WTC11 (cell line): Measurements from ENCODE around the gene GTSE1.

ENCODE experiments used
- ATF1 ChIP-seq: sonication (generic); formaldehyde crosslinking; IDR thresholded peaks from 2 replicates; pipeline ENCODE4 v1.8.1; 2023; ENCODE audit warnings: mild to moderate bottlenecking, moderate library complexity, missing genetic modification reagents
- ETV6 ChIP-seq: sonication (generic); formaldehyde crosslinking; IDR thresholded peaks from 2 replicates; pipeline ENCODE4 v1.8.1; 2022; ENCODE audit warnings: mild to moderate bottlenecking, missing genetic modification reagents
- GTF2I ChIP-seq: fragments of 250-450 bp; sonication (Bioruptor Pico); conservative IDR thresholded peaks from 2 replicates; pipeline ENCODE4 v1.4.0; 2021; ENCODE audit warnings: mild to moderate bottlenecking
- KAT7 ChIP-seq: sonication (generic); formaldehyde crosslinking; IDR thresholded peaks from 2 replicates; pipeline ENCODE4 v1.8.1; 2023; ENCODE audit warnings: missing genetic modification reagents, mild to moderate bottlenecking, borderline replicate concordance
- NFYB ChIP-seq: sonication (generic); formaldehyde crosslinking; conservative IDR thresholded peaks from 2 replicates; pipeline ENCODE4 v1.8.0; 2022; ENCODE audit warnings: low read depth, missing genetic modification reagents
- SP1 ChIP-seq: sonication (generic); formaldehyde crosslinking; conservative IDR thresholded peaks from 2 replicates; pipeline ENCODE4 v1.8.1; 2022; ENCODE audit warnings: missing genetic modification reagents
- ZNF121 ChIP-seq: sonication (generic); formaldehyde crosslinking; IDR thresholded peaks from 2 replicates; pipeline ENCODE4 v1.8.0; 2023; ENCODE audit warnings: missing genetic modification reagents
- ZNF232 ChIP-seq: sonication (generic); formaldehyde crosslinking; IDR thresholded peaks from 2 replicates; pipeline ENCODE4 v1.8.0; 2022; ENCODE audit warnings: mild to moderate bottlenecking, missing genetic modification reagents
- TF ChIP-seq, protein P1 (sequence below): fragments of 200-600 bp; IDR thresholded peaks from 2 replicates; pipeline ENCODE4 v1.8.0; 2022; ENCODE audit warnings: antibody characterized with exemption
- TF ChIP-seq, protein P2 (sequence below): sonication (generic); formaldehyde crosslinking; IDR thresholded peaks from 2 replicates; pipeline ENCODE4 v1.8.1; 2023; ENCODE audit warnings: mild to moderate bottlenecking, moderate library complexity, missing genetic modification reagents
- TF ChIP-seq, protein P3 (sequence below): sonication (generic); formaldehyde crosslinking; IDR thresholded peaks from 2 replicates; pipeline ENCODE4 v1.8.0; 2022; ENCODE audit warnings: mild to moderate bottlenecking, missing genetic modification reagents
- TF ChIP-seq, protein P4 (sequence below): sonication (generic); formaldehyde crosslinking; IDR thresholded peaks from 2 replicates; pipeline ENCODE4 v1.8.0; 2022; ENCODE audit warnings: missing genetic modification reagents
- TF ChIP-seq, protein P5 (sequence below): sonication (generic); formaldehyde crosslinking; IDR thresholded peaks from 2 replicates; pipeline ENCODE4 v1.8.1; 2022; ENCODE audit warnings: missing genetic modification reagents, borderline replicate concordance

DNA sequence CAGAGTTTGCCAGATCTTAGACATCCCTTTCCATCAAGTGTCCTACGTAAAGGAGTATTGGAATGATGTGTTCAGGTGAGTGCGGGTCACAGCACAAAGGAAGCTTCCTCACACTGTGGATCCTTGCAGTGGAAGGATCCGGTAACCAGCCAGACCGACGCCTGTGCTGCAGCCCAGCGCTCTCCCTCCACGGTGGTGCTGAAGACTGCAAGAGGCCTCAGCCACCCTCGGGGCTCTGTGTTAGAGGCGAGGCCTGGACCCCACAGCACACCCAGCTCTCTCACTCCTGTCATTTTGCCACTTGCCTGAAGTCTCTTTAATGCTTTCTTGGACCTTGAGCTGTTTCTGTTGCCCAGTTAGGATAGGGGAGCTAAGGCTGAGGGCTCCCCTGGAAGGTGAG, 41.2 kb downstream of the GTSE1 start:
- TF ChIP-seq, protein P1, sequence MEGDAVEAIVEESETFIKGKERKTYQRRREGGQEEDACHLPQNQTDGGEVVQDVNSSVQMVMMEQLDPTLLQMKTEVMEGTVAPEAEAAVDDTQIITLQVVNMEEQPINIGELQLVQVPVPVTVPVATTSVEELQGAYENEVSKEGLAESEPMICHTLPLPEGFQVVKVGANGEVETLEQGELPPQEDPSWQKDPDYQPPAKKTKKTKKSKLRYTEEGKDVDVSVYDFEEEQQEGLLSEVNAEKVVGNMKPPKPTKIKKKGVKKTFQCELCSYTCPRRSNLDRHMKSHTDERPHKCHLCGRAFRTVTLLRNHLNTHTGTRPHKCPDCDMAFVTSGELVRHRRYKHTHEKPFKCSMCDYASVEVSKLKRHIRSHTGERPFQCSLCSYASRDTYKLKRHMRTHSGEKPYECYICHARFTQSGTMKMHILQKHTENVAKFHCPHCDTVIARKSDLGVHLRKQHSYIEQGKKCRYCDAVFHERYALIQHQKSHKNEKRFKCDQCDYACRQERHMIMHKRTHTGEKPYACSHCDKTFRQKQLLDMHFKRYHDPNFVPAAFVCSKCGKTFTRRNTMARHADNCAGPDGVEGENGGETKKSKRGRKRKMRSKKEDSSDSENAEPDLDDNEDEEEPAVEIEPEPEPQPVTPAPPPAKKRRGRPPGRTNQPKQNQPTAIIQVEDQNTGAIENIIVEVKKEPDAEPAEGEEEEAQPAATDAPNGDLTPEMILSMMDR: no peak
- TF ChIP-seq ZNF121 (CRISPR knock-in tag) (no peak), ETV6 (CRISPR knock-in tag) (no peak), ATF1 (CRISPR knock-in tag) (no peak), KAT7 (CRISPR knock-in tag) (no peak), ZNF232 (CRISPR knock-in tag) (no peak), GTF2I (CRISPR knock-in tag) (no peak), SP1 (CRISPR knock-in tag) (no peak), NFYB (CRISPR knock-in tag) (no peak)
- TF ChIP-seq, protein P2, sequence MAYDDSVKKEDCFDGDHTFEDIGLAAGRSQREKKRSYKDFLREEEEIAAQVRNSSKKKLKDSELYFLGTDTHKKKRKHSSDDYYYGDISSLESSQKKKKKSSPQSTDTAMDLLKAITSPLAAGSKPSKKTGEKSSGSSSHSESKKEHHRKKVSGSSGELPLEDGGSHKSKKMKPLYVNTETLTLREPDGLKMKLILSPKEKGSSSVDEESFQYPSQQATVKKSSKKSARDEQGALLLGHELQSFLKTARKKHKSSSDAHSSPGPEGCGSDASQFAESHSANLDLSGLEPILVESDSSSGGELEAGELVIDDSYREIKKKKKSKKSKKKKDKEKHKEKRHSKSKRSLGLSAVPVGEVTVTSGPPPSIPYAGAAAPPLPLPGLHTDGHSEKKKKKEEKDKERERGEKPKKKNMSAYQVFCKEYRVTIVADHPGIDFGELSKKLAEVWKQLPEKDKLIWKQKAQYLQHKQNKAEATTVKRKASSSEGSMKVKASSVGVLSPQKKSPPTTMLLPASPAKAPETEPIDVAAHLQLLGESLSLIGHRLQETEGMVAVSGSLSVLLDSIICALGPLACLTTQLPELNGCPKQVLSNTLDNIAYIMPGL (CRISPR knock-in tag): no peak
- TF ChIP-seq, protein P3, sequence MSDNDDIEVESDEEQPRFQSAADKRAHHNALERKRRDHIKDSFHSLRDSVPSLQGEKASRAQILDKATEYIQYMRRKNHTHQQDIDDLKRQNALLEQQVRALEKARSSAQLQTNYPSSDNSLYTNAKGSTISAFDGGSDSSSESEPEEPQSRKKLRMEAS (CRISPR knock-in tag): no peak
- TF ChIP-seq, protein P4, sequence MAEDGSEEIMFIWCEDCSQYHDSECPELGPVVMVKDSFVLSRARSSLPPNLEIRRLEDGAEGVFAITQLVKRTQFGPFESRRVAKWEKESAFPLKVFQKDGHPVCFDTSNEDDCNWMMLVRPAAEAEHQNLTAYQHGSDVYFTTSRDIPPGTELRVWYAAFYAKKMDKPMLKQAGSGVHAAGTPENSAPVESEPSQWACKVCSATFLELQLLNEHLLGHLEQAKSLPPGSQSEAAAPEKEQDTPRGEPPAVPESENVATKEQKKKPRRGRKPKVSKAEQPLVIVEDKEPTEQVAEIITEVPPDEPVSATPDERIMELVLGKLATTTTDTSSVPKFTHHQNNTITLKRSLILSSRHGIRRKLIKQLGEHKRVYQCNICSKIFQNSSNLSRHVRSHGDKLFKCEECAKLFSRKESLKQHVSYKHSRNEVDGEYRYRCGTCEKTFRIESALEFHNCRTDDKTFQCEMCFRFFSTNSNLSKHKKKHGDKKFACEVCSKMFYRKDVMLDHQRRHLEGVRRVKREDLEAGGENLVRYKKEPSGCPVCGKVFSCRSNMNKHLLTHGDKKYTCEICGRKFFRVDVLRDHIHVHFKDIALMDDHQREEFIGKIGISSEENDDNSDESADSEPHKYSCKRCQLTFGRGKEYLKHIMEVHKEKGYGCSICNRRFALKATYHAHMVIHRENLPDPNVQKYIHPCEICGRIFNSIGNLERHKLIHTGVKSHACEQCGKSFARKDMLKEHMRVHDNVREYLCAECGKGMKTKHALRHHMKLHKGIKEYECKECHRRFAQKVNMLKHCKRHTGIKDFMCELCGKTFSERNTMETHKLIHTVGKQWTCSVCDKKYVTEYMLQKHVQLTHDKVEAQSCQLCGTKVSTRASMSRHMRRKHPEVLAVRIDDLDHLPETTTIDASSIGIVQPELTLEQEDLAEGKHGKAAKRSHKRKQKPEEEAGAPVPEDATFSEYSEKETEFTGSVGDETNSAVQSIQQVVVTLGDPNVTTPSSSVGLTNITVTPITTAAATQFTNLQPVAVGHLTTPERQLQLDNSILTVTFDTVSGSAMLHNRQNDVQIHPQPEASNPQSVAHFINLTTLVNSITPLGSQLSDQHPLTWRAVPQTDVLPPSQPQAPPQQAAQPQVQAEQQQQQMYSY (CRISPR knock-in tag): no peak
- TF ChIP-seq, protein P5, sequence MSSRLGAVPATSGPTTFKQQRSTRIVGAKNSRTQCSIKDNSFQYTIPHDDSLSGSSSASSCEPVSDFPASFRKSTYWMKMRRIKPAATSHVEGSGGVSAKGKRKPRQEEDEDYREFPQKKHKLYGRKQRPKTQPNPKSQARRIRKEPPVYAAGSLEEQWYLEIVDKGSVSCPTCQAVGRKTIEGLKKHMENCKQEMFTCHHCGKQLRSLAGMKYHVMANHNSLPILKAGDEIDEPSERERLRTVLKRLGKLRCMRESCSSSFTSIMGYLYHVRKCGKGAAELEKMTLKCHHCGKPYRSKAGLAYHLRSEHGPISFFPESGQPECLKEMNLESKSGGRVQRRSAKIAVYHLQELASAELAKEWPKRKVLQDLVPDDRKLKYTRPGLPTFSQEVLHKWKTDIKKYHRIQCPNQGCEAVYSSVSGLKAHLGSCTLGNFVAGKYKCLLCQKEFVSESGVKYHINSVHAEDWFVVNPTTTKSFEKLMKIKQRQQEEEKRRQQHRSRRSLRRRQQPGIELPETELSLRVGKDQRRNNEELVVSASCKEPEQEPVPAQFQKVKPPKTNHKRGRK: no peak
